ENCODE measurements around the gene NACAD.

DNA sequence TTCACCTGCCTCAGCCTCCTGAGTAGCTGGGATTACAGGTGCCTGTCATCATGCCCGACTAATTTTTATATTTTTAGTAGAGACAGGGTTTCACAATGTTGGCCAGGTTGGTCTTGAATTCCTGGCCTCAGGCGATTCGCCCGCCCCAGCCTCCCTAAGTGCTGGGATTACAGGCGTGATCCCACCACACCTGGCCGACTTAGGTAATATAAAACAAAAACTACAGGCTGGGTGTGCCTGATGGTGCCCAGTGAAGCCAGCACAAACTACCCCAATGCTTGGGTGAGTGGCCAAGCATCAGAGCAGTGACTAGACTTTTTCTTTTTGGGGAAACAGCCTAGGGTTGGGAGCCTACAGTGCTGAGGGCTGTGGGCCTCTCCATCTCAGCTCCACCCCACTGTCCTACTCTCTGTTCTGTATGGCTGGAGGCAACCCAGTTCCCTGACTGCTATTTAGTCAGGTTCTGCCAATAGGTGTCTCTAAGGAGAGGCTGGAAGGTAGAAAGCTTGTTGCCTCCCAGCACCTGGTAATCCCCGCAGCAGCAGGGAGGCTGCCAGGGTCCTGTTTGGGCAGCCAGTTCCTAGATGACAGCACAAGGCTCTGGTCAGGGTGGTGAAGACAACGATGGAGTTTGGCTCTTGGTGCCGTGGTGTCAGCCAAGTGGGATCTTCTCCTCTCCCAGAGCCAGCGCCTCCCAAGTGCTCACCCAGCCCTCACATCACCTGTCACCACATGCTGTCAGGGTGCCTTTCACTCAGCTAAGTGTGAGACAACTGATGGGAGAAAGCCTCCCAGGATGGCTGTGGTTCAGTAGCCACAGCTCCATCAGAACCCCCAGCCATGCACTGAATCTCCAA is 10.4 kb upstream of the NACAD start:
- TF ChIP-seq, protein P1, sequence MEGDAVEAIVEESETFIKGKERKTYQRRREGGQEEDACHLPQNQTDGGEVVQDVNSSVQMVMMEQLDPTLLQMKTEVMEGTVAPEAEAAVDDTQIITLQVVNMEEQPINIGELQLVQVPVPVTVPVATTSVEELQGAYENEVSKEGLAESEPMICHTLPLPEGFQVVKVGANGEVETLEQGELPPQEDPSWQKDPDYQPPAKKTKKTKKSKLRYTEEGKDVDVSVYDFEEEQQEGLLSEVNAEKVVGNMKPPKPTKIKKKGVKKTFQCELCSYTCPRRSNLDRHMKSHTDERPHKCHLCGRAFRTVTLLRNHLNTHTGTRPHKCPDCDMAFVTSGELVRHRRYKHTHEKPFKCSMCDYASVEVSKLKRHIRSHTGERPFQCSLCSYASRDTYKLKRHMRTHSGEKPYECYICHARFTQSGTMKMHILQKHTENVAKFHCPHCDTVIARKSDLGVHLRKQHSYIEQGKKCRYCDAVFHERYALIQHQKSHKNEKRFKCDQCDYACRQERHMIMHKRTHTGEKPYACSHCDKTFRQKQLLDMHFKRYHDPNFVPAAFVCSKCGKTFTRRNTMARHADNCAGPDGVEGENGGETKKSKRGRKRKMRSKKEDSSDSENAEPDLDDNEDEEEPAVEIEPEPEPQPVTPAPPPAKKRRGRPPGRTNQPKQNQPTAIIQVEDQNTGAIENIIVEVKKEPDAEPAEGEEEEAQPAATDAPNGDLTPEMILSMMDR (IDR thresholded peaks at IDR 0.05; ENCODE audit: poor library complexity, severe bottlenecking) = no peak
- no peak for TF ChIP-seq TAF1 (IDR thresholded peaks at IDR 0.05; ENCODE audit: low read depth)
- no peak for TF ChIP-seq EZH2 (IDR thresholded peaks at IDR 0.05; ENCODE audit: borderline replicate concordance, insufficient read depth, low read length, poor library complexity, severe bottlenecking)
- no peak for TF ChIP-seq POLR2AphosphoS5 (IDR thresholded peaks at IDR 0.05)
- TF ChIP-seq, protein P2, sequence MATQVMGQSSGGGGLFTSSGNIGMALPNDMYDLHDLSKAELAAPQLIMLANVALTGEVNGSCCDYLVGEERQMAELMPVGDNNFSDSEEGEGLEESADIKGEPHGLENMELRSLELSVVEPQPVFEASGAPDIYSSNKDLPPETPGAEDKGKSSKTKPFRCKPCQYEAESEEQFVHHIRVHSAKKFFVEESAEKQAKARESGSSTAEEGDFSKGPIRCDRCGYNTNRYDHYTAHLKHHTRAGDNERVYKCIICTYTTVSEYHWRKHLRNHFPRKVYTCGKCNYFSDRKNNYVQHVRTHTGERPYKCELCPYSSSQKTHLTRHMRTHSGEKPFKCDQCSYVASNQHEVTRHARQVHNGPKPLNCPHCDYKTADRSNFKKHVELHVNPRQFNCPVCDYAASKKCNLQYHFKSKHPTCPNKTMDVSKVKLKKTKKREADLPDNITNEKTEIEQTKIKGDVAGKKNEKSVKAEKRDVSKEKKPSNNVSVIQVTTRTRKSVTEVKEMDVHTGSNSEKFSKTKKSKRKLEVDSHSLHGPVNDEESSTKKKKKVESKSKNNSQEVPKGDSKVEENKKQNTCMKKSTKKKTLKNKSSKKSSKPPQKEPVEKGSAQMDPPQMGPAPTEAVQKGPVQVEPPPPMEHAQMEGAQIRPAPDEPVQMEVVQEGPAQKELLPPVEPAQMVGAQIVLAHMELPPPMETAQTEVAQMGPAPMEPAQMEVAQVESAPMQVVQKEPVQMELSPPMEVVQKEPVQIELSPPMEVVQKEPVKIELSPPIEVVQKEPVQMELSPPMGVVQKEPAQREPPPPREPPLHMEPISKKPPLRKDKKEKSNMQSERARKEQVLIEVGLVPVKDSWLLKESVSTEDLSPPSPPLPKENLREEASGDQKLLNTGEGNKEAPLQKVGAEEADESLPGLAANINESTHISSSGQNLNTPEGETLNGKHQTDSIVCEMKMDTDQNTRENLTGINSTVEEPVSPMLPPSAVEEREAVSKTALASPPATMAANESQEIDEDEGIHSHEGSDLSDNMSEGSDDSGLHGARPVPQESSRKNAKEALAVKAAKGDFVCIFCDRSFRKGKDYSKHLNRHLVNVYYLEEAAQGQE (IDR thresholded peaks at IDR 0.05; ENCODE audit: borderline replicate concordance) = no peak
